ENCODE measurements around the gene PDS5B. TPM values are rescaled to one million over a fixed set of nuclear protein-coding genes. Genes with fewer than 3 reads are reported as not detected.

Gene PDS5B
- total and polyA plus RNA-seq, 9 of the 15 experiments (the other 6 are each of a cell fraction or from before 2014, with no cell fraction given) = 6.2 to 23.7 (median 13.1) TPM

DNA sequence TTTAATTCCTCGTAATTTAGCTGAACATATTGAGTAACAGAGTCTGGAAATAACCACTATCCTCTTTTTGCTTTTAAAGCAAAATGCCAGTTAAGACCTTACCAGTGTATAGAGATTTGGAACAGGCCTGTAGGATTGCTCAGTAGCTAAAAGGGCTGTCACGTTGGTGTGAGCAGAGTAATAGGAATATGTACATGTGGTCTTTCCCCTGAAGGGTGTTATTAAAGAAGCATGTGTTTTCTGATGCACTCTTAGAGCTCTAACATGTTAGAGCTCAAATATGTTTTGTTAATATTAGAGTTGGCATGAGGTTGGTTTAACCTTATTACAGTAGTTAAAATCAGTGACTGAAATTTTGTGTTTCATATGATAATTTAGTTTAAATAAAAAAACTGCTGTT, 172.9 kb downstream of the PDS5B start:
- Histone ChIP-seq H3K36me3 (ENCODE audit: control insufficient read depth, insufficient read depth, low read length) (peaks cover 30% of the 10 kb centered on the region), H3K4me1 (replicated peaks in 1 of 2; ENCODE audit: control insufficient read depth in 2 of 2, insufficient read depth in 2 of 2, low read length in 2 of 2) (no peaks in the 10 kb centered on the region), H3K9me3 (replicated peaks; ENCODE audit: control insufficient read depth, insufficient read depth, low read depth, low read length) (no peaks in the 10 kb centered on the region), H4K20me1 (replicated peaks; ENCODE audit: control insufficient read depth, insufficient read depth, low read length) (no peaks in the 10 kb centered on the region), H3K4me3 (no peak overlapping the region), H3K9me1 (ENCODE audit: control insufficient read depth, insufficient read depth, low read length) (no peaks in the 10 kb centered on the region), H3K9ac (ENCODE audit: insufficient read depth in 1 of 2, low read depth in 2 of 2, low read length in 2 of 2) (no peak overlapping the region), H3K79me2 (ENCODE audit: control insufficient read depth, insufficient read depth, low read length) (no peaks in the 10 kb centered on the region), H3K27me3 (ENCODE audit: control insufficient read depth in 2 of 2, insufficient read depth in 2 of 2, low read length in 2 of 2) (no peaks in the 10 kb centered on the region), H3K4me2 (ENCODE audit: insufficient read depth, low read length) (no peak overlapping the region), H3K27ac (ENCODE audit: extremely low read depth, low read depth, low read length) (no peak overlapping the region), H2AFZ (ENCODE audit: low read depth, low read length) (no peak overlapping the region)
- POLR2A ChIA-PET = interaction anchor here (0.9 kb wide), 1 partner anchor 8 kb away, joined by 6 read pairs; no protein-coding TSS in a partner anchor
- in situ Hi-C loops (cut with MboI) = no loop called here
- BruUV-seq (replicated peaks) = no TSS peak
- FAIRE-seq (no peak), DNase-seq (ENCODE audit: extremely low read depth in 1 of 4, low spot score in 3 of 4) (no peak), ATAC-seq (no peak)
- CTCF ChIA-PET (ENCODE audit: low intra/inter-chr PET ratio) = no interaction called here
- intact Hi-C loops (cut with micrococcal nuclease) = no loop called here
- 100% methylated on average over 2 of the region's 2 CpGs for WGBS (ENCODE audit: insufficient coverage, low coverage, missing lambda C conversion rate)
- TF ChIP-seq HIVEP1 (CRISPR knock-in tag; IDR thresholded peaks at IDR 0.05) (no peak), DPF2 (IDR thresholded peaks at IDR 0.05) (no peak), TBP (optimal IDR thresholded peaks at IDR 0.05; ENCODE audit: low read depth, low read length) (no peak), ZNF24 (IDR thresholded peaks at IDR 0.05) (no peak), RFX1 (IDR thresholded peaks at IDR 0.05) (no peak), HMG20B (CRISPR knock-in tag; IDR thresholded peaks at IDR 0.05) (no peak), SAFB (IDR thresholded peaks at IDR 0.05; ENCODE audit: borderline replicate concordance, low read depth, low read length) (no peak), ZNF644 (tag; IDR thresholded peaks at IDR 0.05; ENCODE audit: low read depth) (no peak), ZSCAN29 (IDR thresholded peaks at IDR 0.05) (no peak), POLR2AphosphoS2 (IDR thresholded peaks at IDR 0.05; ENCODE audit: low read length) (no peak), ZBTB1 (CRISPR knock-in tag; IDR thresholded peaks at IDR 0.05; ENCODE audit: borderline replicate concordance, low read depth) (no peak), NCOA4 (IDR thresholded peaks at IDR 0.05; ENCODE audit: partially characterized antibody) (no peak), ETV6 (IDR thresholded peaks at IDR 0.05; ENCODE audit: borderline replicate concordance in 1 of 2, low read depth in 2 of 2, low read length in 1 of 2) (no peak), ETV6 (CRISPR knock-in tag; IDR thresholded peaks at IDR 0.05; ENCODE audit: borderline replicate concordance) (no peak), ZBTB7A (IDR thresholded peaks at IDR 0.05; ENCODE audit: borderline replicate concordance, control insufficient read depth, low read depth, low read length) (no peak), CC2D1A (IDR thresholded peaks at IDR 0.05) (no peak)
- TF ChIP-seq, protein P1, sequence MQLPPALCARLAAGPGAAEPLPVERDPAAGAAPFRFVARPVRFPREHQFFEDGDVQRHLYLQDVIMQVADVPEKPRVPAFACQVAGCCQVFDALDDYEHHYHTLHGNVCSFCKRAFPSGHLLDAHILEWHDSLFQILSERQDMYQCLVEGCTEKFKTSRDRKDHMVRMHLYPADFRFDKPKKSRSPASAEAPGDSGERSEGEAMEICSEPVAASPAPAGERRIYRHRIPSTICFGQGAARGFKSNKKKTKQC (CRISPR knock-in tag; IDR thresholded peaks at IDR 0.05) = no peak
- TF ChIP-seq, protein P2, sequence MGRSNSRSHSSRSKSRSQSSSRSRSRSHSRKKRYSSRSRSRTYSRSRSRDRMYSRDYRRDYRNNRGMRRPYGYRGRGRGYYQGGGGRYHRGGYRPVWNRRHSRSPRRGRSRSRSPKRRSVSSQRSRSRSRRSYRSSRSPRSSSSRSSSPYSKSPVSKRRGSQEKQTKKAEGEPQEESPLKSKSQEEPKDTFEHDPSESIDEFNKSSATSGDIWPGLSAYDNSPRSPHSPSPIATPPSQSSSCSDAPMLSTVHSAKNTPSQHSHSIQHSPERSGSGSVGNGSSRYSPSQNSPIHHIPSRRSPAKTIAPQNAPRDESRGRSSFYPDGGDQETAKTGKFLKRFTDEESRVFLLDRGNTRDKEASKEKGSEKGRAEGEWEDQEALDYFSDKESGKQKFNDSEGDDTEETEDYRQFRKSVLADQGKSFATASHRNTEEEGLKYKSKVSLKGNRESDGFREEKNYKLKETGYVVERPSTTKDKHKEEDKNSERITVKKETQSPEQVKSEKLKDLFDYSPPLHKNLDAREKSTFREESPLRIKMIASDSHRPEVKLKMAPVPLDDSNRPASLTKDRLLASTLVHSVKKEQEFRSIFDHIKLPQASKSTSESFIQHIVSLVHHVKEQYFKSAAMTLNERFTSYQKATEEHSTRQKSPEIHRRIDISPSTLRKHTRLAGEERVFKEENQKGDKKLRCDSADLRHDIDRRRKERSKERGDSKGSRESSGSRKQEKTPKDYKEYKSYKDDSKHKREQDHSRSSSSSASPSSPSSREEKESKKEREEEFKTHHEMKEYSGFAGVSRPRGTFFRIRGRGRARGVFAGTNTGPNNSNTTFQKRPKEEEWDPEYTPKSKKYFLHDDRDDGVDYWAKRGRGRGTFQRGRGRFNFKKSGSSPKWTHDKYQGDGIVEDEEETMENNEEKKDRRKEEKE (IDR thresholded peaks at IDR 0.05; ENCODE audit: borderline replicate concordance in 1 of 2, control insufficient read depth in 1 of 2, low read depth in 2 of 2, low read length in 1 of 2) = no peak
- TF ChIP-seq, protein P3, sequence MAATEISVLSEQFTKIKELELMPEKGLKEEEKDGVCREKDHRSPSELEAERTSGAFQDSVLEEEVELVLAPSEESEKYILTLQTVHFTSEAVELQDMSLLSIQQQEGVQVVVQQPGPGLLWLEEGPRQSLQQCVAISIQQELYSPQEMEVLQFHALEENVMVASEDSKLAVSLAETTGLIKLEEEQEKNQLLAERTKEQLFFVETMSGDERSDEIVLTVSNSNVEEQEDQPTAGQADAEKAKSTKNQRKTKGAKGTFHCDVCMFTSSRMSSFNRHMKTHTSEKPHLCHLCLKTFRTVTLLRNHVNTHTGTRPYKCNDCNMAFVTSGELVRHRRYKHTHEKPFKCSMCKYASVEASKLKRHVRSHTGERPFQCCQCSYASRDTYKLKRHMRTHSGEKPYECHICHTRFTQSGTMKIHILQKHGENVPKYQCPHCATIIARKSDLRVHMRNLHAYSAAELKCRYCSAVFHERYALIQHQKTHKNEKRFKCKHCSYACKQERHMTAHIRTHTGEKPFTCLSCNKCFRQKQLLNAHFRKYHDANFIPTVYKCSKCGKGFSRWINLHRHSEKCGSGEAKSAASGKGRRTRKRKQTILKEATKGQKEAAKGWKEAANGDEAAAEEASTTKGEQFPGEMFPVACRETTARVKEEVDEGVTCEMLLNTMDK (IDR thresholded peaks at IDR 0.05; ENCODE audit: borderline replicate concordance, insufficient read depth, low read depth, low read length, poor library complexity, severe bottlenecking) = no peak
